ENCODE measurements around the gene RNF157.
"Not testable (repeated sequence)": the region's sequence is repeated elsewhere in the genome, so short reads cannot be mapped to it uniquely, and the experiment has no call there.

The RNF157 gene

GRCh38 chr17:76234354-76234679 lies 6.0 kb downstream of the RNF157 start:
- DNase-seq (ENCODE audit: low read depth in 2 of 2), result no peak

GRCh38 chr17:76233588-76234353 lies 6.5 kb downstream of the RNF157 start:
- no peak for DNase-seq (ENCODE audit: low read depth in 2 of 2)

GRCh38 chr17:76232342-76232741 lies 8.0 kb downstream of the RNF157 start:
- DNase-seq (ENCODE audit: low read depth in 2 of 2), result no peak

DNA sequence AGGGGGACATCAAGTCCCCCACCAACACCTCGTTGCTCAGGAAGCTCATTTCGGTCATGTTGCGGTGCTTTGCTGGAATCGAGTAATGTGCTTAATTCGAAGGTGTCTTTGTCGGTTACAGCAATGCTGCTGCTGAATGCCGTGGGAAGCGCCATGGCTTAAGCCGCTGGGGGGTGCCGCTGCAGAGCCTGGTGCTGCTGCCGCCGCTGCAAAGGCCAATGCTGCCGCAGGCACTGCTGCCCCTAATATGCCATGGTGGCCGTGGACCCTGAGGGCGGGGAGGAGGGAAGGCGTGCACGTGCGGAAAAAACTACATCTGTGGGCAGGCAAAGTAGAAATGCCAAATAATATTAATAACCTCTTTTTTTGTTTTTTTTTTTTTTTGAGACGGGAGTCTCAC lies 13.5 kb downstream of the RNF157 start:
- not testable (repeated sequence) for DNase-seq (ENCODE audit: low read depth in 2 of 2)

- not testable (repeated sequence) for DNase-seq (ENCODE audit: low read depth in 2 of 2)
Observed at GRCh38 chr17:76225373-76226086, 14.8 kb downstream of the RNF157 start.

GRCh38 chr17:76223802-76224201 lies 16.5 kb downstream of the RNF157 start:
- DNase-seq (ENCODE audit: low read depth in 2 of 2), result no peak

- DNase-seq (ENCODE audit: low read depth in 2 of 2), result no peak
Observed at GRCh38 chr17:76219670-76220383, 20.5 kb downstream of the RNF157 start.

DNA sequence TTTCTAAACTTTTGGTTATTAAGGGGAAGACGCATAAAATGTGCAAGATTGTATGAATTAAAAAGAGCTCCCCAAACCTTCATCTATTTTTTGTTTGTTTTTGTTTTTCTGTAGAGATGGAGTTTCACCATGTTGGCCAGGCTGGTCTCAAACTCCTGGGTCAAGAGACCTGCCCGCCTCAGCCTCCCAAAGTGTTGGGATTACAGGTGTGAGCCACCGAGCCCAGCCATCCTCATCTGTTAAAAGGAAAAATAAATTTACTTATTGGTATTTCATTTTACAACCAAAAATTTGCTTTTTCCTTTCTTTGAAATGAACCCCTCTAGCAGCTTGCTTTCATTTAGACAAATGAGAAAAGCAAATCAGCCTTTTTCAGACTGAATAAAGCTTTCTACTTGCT lies 23.2 kb downstream of the RNF157 start:
- DNase-seq (ENCODE audit: low read depth in 2 of 2), result no peak

- no peak for DNase-seq (ENCODE audit: low read depth in 2 of 2)
Observed at GRCh38 chr17:76213491-76213890, 26.8 kb downstream of the RNF157 start.

DNA sequence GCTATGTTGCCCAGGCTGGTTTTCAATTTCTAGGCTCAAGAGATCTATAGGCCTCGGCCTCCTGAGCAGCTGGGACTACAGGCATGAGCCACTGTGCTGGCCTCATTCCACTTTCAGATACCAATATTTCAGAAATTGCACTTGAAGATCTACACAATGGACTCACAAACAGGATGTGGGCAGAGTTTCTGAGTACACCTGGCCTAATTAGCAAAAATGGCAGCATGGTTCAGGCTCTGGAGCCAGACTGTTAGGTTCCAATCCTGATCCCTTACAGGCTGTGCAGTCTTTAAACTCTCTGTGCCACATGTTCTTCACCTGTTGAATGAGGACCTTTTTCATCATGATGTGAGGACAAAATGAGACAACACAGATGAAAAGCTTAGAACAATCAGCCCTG lies 32.2 kb downstream of the RNF157 start:
- DNase-seq (ENCODE audit: low read depth in 2 of 2), result no peak

DNA sequence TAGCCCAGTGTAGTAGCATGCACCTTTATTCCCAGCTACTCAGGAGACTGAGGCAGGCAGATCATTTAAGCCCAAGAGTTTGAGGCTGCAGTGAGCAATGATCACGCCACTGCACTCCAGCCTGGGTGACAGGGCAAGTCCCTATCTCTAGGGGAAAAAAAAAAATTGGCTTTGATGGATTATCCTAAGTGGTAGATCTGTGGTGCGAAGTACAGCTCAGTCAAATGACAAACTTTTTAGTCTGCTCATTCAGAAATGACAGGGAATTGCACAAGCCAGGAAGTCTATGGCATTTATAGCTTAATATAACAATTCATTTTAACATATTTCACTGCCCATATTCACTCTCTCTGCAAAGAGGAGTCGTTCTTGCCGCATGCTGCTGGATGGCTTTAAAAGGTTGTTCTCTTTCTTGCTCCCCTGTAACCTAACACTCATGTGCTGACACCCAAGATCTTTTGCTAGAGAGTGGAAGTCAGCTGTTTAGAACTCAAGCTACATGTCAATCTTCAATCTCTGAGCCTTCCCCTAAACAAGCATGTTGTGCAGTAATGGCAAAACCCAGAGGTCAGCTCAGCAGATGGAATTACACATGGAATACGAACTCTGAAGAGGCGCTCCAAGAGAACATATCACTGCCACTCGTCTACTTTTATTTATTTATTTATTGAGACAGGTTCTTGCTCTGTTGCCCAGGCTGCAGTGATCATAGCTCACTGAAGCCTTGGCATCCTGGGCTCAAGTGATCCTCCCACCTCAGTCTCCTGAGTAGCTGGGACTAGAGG lies 32.8 kb downstream of the RNF157 start:
- DNase-seq (ENCODE audit: low read depth in 2 of 2), result no peak

DNA sequence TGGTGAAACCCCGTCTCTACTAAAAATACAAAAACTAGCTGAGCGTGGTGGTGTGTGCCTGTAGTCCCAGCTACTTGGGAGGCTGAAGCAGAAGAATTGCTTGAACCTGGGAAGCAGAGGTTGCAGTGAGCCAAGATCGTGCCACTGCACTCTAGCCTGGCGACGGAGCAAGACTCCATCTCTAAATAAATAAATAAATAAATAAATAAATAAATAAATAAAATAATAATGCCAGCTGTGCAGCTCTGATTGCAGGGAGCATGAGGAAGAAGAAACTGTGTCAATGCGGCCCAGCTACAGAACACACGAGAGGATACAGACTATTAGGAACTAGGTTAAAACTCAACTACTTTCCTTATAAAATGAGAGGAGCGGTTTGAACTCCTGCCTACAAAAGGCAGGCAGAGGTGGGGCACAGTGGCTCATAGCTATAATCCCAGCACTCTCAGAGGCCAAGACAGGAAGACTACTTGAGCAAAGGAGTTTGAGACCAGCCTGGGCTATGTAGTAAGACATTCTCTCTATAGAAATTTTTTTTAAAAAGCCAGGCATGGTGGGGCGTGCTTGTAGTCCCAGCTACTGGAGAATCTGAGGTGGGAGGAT lies 34.6 kb downstream of the RNF157 start:
- not testable (repeated sequence) for DNase-seq (ENCODE audit: low read depth in 2 of 2)

DNA sequence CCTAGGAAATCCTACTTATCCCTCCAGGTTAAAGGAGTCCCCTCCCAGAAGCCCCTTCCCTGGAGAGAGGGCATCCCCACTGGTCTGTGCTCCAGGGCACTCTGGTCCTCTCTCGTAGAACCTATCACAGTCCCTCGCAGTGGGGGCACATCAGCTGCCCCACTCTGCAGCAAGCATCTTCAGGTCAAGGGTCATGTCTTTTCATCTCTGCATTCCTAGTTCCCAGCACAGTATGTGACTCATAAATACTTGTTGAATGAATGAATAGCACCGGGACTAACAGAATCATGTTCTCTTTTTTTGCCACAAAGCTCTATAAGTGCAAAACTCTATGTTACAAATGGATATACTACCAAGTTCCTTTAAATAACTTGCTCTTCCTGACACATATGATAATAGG lies 36.0 kb downstream of the RNF157 start:
- no peak for DNase-seq (ENCODE audit: low read depth in 2 of 2)

DNA sequence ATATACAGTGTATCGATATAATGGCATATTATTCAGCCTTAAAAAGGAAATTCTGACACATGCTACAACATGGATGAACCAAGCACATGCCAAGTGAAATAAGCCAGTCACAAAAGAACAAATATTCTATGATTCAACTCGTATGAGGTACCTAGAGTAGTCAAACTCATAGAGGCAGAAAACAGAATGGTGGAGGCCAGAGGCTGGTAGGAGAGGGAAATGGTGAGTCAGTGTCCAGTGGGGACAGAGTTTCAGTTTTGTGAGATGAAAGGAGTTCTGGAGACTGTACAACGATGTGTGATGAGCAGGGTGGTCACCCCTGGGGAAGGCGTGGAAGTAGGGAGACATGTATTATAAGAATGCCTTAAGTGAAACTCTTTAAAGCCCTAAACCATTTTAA lies 39.9 kb downstream of the RNF157 start:
- no peak for DNase-seq (ENCODE audit: low read depth in 2 of 2)

DNA sequence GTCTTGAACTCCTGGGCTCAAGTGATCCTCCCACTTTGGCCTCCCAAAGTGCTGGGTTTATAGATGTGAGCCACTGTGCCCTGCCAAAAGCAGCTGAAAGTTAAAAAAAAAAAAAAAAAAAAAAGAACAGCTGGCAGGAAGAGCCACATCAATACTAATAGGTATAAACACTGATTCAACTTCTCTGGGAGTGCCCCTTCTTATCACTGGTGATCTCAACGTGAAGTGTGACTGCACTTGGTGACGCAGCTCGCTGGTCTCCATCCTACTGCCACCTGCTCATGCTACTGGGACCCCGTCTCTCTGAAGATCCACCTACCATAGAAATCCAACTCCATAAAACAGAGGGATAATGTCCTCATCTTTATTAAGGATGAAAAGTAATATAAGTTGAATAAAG lies 40.8 kb downstream of the RNF157 start:
- DNase-seq (ENCODE audit: low read depth in 2 of 2), result peak; percentile 36 to 48

DNA sequence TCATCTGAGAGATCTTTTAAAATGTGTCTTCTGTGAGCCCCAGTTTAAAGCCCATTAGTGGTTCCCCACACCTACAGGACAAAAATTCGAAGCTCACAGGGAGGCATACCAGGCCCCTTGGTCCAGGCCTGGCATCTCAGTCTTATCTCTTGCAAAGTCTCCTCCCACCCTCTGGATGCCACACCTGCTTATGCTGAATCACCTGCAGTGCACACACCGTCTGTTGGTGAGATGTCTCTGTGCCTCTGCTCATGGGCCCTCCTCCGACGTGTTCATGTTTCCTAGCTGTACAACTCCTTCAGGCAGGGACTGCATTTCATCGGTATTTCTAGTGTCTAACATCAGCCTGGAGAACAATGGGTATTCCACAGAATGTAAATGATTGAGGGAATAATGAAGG lies 41.6 kb downstream of the RNF157 start:
- no peak for DNase-seq (ENCODE audit: low read depth in 2 of 2)

GRCh38 chr17:76197911-76198310 lies 42.4 kb downstream of the RNF157 start:
- no peak for DNase-seq (ENCODE audit: low read depth in 2 of 2)

- no peak for DNase-seq (ENCODE audit: low read depth in 2 of 2)
Observed at GRCh38 chr17:76196675-76197074, 43.6 kb downstream of the RNF157 start.

DNA sequence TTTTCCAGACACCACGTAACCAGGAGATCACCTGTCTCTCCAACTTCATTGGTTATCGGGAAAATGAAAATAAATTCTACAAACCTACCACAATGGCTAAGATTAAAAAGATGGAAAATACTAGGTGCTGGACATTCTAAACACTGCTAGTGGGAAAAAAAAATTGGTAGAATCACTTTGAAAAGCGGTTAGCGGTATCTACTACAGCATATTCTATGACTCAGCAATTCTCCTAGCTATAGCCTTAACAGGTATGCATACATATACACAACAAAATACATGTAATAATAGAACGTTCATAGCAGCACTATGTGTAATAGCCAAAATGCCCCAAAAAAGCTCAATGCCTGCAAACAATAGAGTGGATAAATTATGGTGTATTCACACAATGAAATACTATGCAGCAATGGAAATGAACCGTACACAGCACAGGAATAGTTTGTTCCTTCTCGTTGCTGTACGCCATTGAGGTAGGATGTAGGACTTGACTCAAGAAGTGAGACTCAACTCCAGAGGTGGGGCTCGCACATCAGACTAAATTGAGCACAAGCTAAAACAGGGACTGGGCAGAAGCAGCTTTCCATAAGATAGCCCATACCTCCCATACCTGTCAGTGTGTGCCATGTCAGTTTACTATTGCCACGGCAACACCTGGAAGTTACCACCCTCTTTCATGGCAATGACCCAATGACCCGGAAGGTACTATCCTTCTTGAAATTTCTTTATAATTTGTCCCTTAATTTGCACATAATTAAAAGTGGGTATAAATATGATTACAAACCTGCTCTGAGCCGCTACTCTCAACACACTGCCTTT lies 44.8 kb downstream of the RNF157 start:
- DNase-seq (ENCODE audit: low read depth in 2 of 2), result no peak

- peak in 1 of 2 donors; percentile 13 for DNase-seq (ENCODE audit: low read depth in 2 of 2)
Observed at GRCh38 chr17:76193591-76193990, 46.7 kb downstream of the RNF157 start.

DNA sequence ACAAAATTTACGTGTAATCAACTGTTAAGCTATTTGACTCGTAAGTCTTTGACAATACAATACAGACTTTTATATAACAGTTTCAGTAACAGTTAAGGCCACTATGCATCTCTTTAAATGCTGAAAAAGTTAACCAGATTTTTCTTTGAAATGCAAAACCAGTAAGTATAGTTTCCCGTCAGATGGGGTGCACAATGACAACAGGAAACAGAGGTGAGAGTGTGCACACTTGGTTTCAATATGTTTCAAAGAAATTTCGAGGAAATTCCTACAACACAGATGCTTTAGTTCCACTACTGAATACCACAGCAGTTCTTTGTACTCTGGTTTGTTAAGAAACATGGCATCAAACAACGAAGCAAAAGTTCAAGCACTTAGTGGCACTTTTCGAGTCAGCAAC lies 48.4 kb downstream of the RNF157 start:
- peak in 1 of 2 donors; percentile 28 for DNase-seq (ENCODE audit: low read depth in 2 of 2)
